Thyroid gland (tissue), 4 donors: Measurements from ENCODE around the gene SHISA2. TPM values are rescaled to one million over a fixed set of nuclear protein-coding genes. Genes with fewer than 3 reads are reported as not detected.

Experiments
- DNase-seq, 2 donors: peaks; one replicate each; pipeline ENCODE4 v3.0.0-alpha.2; 2019
- H3K27ac ChIP-seq, 3 donors: fragments of 200-600 bp; sonication (generic); 1 replicate in 2 of 3; 2 replicates in 1 of 3; pipeline ENCODE4 v1.5.1; 2016 to 2019; ENCODE audit warnings: mild to moderate bottlenecking in 1 of 3, moderate library complexity in 1 of 3
- H3K27me3 ChIP-seq: fragments of 200-600 bp; sonication (generic); one replicate; pipeline ENCODE4 v1.5.1; 2019
- H3K36me3 ChIP-seq, 2 donors: fragments of 200-600 bp; sonication (generic); one replicate each; pipeline ENCODE4 v1.5.1; 2016 to 2019
- H3K4me1 ChIP-seq, 2 donors: fragments of 200-600 bp; sonication (generic); one replicate each; pipeline ENCODE4 v1.5.1; 2017 to 2019
- H3K4me3 ChIP-seq, 3 donors: fragments of 200-600 bp; sonication (generic); replicated peaks in 1 of 3; 1 replicate in 2 of 3; 2 replicates in 1 of 3; pipeline ENCODE4 v1.5.1; 2016; ENCODE audit warnings: mild to moderate bottlenecking in 1 of 3
- H3K9me3 ChIP-seq: fragments of 200-600 bp; sonication (generic); one replicate; pipeline ENCODE4 v1.5.1; 2017
- CTCF ChIP-seq, 6 experiments: fragments of 200-600 bp in 3 of 6; fragments of 450-650 bp in 3 of 6; sonication (generic) in 3 of 6; IDR thresholded peaks; one replicate each; pipeline ENCODE4 v1.5.1; 2016 to 2019; ENCODE audit warnings: antibody characterized with exemption in 6 of 6, mild to moderate bottlenecking in 2 of 6, inconsistent platforms in 1 of 6, moderate library complexity in 1 of 6
- POLR2A ChIP-seq, 2 donors: fragments of 450-650 bp; IDR thresholded peaks; one replicate each; pipeline ENCODE4 v1.6.1; 2017; ENCODE audit warnings: antibody characterized with exemption in 2 of 2, mild to moderate bottlenecking in 2 of 2, moderate library complexity in 1 of 2
- WGBS, 2 donors: methylation state at CpG; one replicate each; pipeline ENCODE4 v1.1.5; 2017; 5-methylcytosine and 5-hydroxymethylcytosine counted together
- intact Hi-C: fragments of 100-400 bp; cut with DNase I; formaldehyde crosslinking; loops from one replicate; pipeline ENCODE4 v1.15.1; 2023
- total RNA-seq, 4 donors: library from RNA; depleted of rRNA; stranded (reverse); fragments of >200 nt; gene quantifications; one replicate each; pipeline ENCODE4 v1.2.3, GENCODE V29; 2016

SHISA2 gene
- total RNA-seq, 4 donors from 2014 or later, result 47.4 to 124 (median 79.8) TPM

GRCh38 chr13:26011996-26012821 is 39.6 kb downstream of the SHISA2 start:
- peak; percentile 27 to 49 for DNase-seq
- 39 to 59% methylated on average over 17 to 26 of the region's 53 CpGs for whole genome bisulfite sequencing, 2 donors
- H3K4me3 ChIP-seq, result no peak overlapping the region
- no peaks in the 10 kb centered on the region for H3K27me3 ChIP-seq
- intact Hi-C loops, result no loop called here
- peaks cover 31 to 42% of the 10 kb centered on the region in 2 donors for H3K4me1 ChIP-seq
- no peaks in the 10 kb centered on the region for H3K36me3 ChIP-seq
- no peak for TF ChIP-seq POLR2A (IDR thresholded peaks at IDR 0.05)
- no peak for TF ChIP-seq CTCF (IDR thresholded peaks at IDR 0.05)
- H3K9me3 ChIP-seq, result no peaks in the 10 kb centered on the region
- H3K27ac ChIP-seq, result peak overlapping the region in 1 of 3 donors; percentile 53

GRCh38 chr13:26011208-26011573 is 40.6 kb downstream of the SHISA2 start:
- H3K36me3 ChIP-seq, result no peaks in the 10 kb centered on the region
- peak overlapping the region; percentile 53 to 63 (median 60) for H3K27ac ChIP-seq
- TF ChIP-seq CTCF (IDR thresholded peaks at IDR 0.05) (no peak), POLR2A (IDR thresholded peaks at IDR 0.05) (no peak)
- intact Hi-C loops, result no loop called here
- no peaks in the 10 kb centered on the region for H3K9me3 ChIP-seq
- DNase-seq, result no peak
- no peaks in the 10 kb centered on the region for H3K27me3 ChIP-seq
- H3K4me1 ChIP-seq, result peaks cover 25 to 33% of the 10 kb centered on the region in 2 donors
- no peak overlapping the region for H3K4me3 ChIP-seq
- 74 to 76% methylated on average over 4 of the region's 4 CpGs for WGBS, 2 donors

GRCh38 chr13:26010487-26011207 is 41.2 kb downstream of the SHISA2 start:
- intact Hi-C loops, result no loop called here
- no peak for TF ChIP-seq CTCF (IDR thresholded peaks at IDR 0.05)
- TF ChIP-seq POLR2A (IDR thresholded peaks at IDR 0.05), result no peak
- Histone ChIP-seq H3K9me3 (no peaks in the 10 kb centered on the region), H3K4me3 (no peak overlapping the region), H3K27ac (peak overlapping the region; percentile 60 to 63 (median 62)), H3K4me1 (peaks cover 22 to 28% of the 10 kb centered on the region in 2 donors), H3K27me3 (no peaks in the 10 kb centered on the region), H3K36me3 (no peaks in the 10 kb centered on the region)
- DNase-seq, result peak; percentile 57 to 58
- WGBS, 2 donors, result 44% methylated on average over 13 of the region's 13 CpGs

GRCh38 chr13:26007261-26008125 is 44.3 kb downstream of the SHISA2 start:
- Histone ChIP-seq H3K36me3 (no peaks in the 10 kb centered on the region), H3K27ac (no peak overlapping the region), H3K4me3 (no peak overlapping the region), H3K9me3 (no peaks in the 10 kb centered on the region), H3K27me3 (no peaks in the 10 kb centered on the region), H3K4me1 (peaks cover 22% of the 10 kb centered on the region in 2 donors)
- intact Hi-C loops, result no loop called here
- 48 to 54% methylated on average over 1 of the region's 1 CpG for WGBS, 2 donors
- TF ChIP-seq POLR2A (IDR thresholded peaks at IDR 0.05) (no peak), CTCF (IDR thresholded peaks at IDR 0.05) (no peak)
- DNase-seq, result no peak

Other genes with a start within 250 kb of the SHISA2 start
- 10 to 100 TPM; 21.5 to 28.8 (median 25.0) TPM for gene RNF6, start 170.3 kb upstream of the SHISA2 start, total RNA-seq
- 10 to 100 TPM; 14.2 to 16.2 (median 15.1) TPM for gene CDK8, start 202.1 kb upstream of the SHISA2 start, total RNA-seq